Measurements from ENCODE around the gene CLRN3.

Gene CLRN3

GRCh38 chr10:127866276-127867013 is 26.3 kb downstream of the CLRN3 start:
- no peak for TF ChIP-seq ZNF274 (IDR thresholded peaks at IDR 0.05; ENCODE audit: low read depth, low read length)
- H3K4me3 ChIP-seq (ENCODE audit: low read length): no peak overlapping the region

DNA sequence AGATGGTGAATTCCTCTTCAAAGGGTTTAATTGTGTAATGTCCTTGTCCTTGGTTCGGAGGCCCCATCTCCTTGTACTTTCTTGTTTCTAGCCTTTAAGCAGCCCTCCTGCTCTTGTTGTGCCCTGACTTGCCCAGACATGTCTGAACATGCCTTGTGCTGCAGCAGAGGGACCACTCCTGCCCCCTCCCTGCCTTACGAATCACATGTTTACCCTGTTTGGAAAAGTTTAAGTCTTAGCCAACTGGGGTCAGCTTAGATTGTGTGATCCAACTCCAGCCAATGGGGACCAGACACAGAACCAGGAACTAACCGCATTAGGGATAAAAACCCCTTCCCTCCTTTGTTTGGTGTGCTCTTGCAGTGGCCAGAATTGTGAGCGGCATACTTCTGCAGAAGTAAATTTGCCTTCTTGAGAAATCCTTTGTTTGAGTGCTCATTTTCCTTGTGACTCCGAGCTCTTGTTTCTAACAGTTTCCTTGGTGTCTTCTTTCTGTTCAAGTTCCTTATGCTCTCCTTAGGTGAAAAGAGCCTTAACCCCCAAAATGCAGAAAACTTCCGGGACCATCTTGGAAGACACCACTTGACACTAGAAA is 29.4 kb downstream of the CLRN3 start:
- no peak overlapping the region for H3K4me3 ChIP-seq (ENCODE audit: low read length)
- no peak for TF ChIP-seq ZNF274 (IDR thresholded peaks at IDR 0.05; ENCODE audit: low read depth, low read length)

GRCh38 chr10:127860592-127860991 is 32.1 kb downstream of the CLRN3 start:
- TF ChIP-seq ZNF274 (IDR thresholded peaks at IDR 0.05; ENCODE audit: low read depth, low read length): no peak
- H3K4me3 ChIP-seq (ENCODE audit: low read length): no peak overlapping the region

DNA sequence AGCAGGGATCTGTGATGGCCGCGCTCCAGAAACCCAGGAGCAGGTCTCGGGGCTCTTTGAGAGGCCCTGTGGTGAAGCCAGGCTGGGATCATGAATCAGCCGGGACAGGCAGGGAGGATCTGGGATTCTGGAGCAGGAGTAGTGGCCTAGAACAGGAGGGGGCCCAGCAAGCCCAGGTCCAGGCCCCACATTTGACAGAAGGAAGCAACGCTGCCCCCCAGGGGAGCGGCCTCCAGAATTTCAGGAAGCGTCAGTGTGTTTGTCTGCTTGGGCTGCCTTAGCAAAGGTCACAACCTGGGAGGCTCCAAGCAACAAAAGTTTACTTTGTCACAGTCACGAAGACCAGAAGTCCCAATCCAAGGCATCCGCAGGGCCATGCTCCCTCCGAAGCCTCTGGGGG is 36.8 kb downstream of the CLRN3 start:
- TF ChIP-seq ZNF274 (IDR thresholded peaks at IDR 0.05; ENCODE audit: low read depth, low read length): no peak
- no peak overlapping the region for H3K4me3 ChIP-seq (ENCODE audit: low read length)

DNA sequence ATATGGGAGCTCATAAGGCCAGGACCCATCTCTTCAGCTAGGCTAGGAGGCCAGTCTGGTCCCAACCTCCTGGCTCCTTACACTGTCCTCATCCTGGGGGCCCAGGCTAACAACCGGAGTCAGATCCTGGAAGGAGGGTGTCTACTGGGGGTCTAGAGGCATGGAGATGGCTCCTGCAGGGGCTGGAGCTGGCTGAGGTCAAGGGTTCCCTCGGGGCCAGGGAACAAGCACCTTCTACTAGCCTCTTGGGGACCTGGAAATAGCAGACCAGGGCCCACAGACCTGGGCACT is 37.2 kb downstream of the CLRN3 start:
- no peak for TF ChIP-seq ZNF274 (IDR thresholded peaks at IDR 0.05; ENCODE audit: low read depth, low read length)

DNA sequence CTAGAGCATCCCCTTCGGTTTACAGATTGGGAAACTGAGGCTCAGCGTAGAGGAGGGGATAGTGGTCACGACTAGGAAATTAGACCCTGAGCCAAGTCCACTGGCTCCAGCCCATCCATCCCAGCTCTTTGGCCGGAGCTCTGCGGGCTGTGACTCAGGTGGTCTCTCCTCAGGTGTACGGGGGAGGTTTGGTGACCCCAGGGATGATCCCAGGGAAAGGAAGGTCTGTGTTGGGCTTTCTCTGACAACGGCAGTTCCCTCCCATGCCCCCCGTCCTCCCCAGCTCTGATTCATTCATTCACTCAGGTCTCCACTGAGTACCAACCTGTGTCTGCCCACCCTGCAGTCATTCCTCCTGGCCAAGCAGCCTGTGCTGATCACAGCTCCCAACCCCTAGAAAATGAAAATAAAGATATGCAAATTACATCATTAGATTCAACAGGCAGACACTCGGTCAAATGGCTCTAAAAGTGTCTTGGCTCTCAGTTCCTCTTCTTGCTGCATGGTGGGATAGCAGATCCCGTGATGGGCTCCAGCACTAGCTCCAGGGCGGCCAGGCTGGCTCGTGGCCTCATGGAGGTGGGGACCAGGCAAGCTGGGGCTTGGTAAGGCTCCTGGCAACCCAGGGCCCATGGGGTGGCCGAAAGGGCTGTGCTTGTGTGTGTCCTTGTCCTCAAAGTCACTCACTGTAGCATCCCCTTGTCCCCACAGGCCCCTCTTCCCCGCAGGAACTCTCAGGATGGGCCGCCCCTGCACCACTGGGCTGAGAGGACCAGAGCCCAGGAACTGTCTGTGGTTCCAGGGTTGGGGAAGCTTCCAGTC is 37.8 kb downstream of the CLRN3 start:
- H3K4me3 ChIP-seq (ENCODE audit: low read length): no peak overlapping the region
- TF ChIP-seq ZNF274 (IDR thresholded peaks at IDR 0.05; ENCODE audit: low read depth, low read length): no peak

More for the DNA sequence above, 37.2 kb downstream of the CLRN3 start:
- H3K4me3 ChIP-seq (ENCODE audit: low read length): no peak overlapping the region

- TF ChIP-seq ZNF274 (IDR thresholded peaks at IDR 0.05; ENCODE audit: low read depth, low read length): no peak
- no peak overlapping the region for H3K4me3 ChIP-seq (ENCODE audit: low read length)
Measured at GRCh38 chr10:127853868-127854768, 38.6 kb downstream of the CLRN3 start.

- TF ChIP-seq ZNF274 (IDR thresholded peaks at IDR 0.05; ENCODE audit: low read depth, low read length): no peak
- no peak overlapping the region for H3K4me3 ChIP-seq (ENCODE audit: low read length)
Measured at GRCh38 chr10:127852456-127852855, 40.3 kb downstream of the CLRN3 start.

GRCh38 chr10:127851661-127852194 is 41.0 kb downstream of the CLRN3 start:
- TF ChIP-seq ZNF274 (IDR thresholded peaks at IDR 0.05; ENCODE audit: low read depth, low read length): no peak
- H3K4me3 ChIP-seq (ENCODE audit: low read length): no peak overlapping the region

DNA sequence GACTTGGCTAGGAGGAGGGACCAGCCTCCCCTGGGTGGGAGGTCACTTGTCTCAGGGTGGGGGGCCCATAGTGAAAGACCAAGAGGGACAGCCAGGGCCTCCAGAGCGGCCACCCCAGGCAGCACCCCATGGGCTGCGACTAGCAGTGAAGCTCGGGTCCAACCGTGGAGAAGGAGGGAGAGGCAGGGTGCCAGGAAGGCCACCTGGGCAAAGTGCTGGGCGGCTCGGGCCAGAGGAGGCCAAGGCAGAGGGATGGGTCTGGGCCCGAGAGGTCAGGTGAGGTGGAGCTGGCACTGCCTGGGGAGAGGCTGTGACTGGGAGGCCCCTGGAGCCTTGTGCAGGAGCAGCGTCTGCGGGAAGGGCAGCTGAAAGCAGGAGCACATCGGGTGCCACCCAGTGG is 41.8 kb downstream of the CLRN3 start:
- no peak for TF ChIP-seq ZNF274 (IDR thresholded peaks at IDR 0.05; ENCODE audit: low read depth, low read length)

DNA sequence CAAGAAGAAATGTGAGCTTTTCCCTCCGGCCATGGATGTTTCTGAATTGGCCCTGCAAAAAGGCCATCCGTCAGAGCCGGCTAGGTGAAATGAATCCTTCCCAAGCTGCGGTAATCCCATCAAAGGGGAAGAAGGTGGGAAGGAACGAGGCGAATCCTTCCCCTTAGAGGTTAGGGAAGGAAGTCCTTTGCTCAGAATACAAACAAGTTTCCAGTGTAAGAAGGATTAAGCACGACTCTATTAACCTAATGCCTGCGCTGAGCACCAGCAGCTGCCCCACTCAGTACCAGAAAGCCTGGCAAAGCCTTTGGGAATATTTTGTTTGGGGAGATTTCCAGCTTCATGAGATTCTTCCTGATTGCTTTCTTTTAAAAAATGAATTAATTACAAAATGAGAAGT is 42.8 kb downstream of the CLRN3 start:
- H3K4me3 ChIP-seq (ENCODE audit: low read length): no peak overlapping the region
- no peak for TF ChIP-seq ZNF274 (IDR thresholded peaks at IDR 0.05; ENCODE audit: low read depth, low read length)

More for the DNA sequence above, 41.8 kb downstream of the CLRN3 start:
- no peak overlapping the region for H3K4me3 ChIP-seq (ENCODE audit: low read length)

DNA sequence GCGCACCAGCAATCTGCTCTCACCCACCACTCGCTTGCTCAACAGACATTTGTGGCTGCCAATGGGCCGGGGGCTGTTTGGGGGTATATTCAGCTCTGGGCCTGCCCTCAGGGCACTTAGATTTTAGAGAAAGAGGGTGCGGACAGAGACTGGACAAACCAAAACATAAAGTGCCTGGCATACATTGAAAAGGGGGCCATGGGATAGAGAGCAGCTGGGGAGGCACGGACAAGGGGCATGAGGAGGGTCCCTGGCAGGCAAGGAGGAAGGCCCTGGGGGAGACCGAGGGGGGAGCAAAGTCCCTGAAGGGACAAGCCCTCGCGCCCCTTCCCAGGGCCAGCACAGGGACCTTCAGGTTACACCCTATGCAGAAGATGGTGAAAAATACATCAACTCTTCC is 43.5 kb downstream of the CLRN3 start:
- H3K4me3 ChIP-seq (ENCODE audit: low read length): no peak overlapping the region
- TF ChIP-seq ZNF274 (IDR thresholded peaks at IDR 0.05; ENCODE audit: low read depth, low read length): no peak

GRCh38 chr10:127848226-127848625 is 44.5 kb downstream of the CLRN3 start:
- no peak overlapping the region for H3K4me3 ChIP-seq (ENCODE audit: low read length)
- no peak for TF ChIP-seq ZNF274 (IDR thresholded peaks at IDR 0.05; ENCODE audit: low read depth, low read length)

DNA sequence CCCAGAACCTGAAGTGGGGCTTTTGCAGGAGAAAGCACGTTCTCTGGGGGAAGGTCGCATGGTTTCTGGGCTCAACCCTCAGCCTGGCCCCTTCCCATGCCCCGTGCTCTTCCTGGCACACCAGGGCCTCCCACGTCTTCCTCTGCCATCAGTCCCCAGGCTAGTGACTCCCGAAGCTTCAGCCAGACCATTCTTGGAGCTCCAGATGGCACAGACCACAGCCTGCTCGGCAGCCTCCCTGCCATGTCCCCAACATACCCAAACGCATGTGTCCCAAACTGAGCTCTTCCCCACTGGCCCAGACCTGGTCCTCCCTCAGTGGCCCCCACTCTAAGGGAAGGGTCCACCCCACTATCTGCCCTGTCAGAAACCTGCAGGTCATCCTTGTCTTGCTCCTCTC is 47.0 kb downstream of the CLRN3 start:
- H3K4me3 ChIP-seq (ENCODE audit: low read length): no peak overlapping the region
- no peak for TF ChIP-seq ZNF274 (IDR thresholded peaks at IDR 0.05; ENCODE audit: low read depth, low read length)
